ENCODE measurements around the gene RUSF1. TPM values are rescaled to one million over a fixed set of nuclear protein-coding genes. Genes with fewer than 3 reads are reported as not detected.

The RUSF1 gene
- total RNA-seq = 35.5 and 56.0 TPM in 2 replicates

DNA sequence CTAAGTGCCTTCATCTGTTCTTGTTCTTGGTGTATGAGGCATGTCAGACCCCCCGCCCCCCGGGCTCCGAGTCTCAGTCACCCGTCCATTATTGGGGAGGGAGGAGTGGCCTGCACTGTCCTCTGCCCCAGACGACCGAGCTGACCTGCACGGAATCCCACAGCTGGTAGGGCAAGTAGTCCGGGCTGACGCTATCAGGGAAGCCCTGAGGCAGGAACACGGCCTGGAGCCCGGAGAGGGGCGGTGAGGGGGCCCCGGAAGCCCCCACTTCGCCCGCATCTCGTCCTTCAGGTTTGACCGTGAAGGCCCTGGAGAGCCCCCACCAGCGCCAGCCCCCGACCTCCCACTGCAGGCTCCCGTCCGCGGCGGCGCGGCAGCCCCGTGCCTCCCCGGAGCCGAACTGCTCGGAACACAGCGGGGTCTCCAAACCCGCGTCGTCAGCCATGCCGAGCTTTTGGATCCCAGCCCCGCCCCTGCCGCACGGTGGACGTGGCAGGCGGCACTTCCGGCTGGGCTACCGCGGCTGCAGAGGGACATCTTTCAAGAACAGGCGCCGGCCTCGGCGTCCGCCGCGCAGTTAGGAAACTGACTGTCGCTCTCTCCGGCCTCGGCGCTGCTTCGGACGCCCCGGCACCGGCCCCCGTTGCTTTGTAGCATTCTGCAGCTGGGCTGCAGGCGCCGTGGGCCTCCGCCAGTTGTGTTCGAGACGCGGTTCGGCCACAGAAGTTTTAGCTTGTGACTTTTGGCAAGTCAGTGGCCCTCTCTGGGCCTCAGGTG is at the start of gene RUSF1:
Gene RUSF1 (minus strand): TSS at position 463 of the 777 bp plus-strand sequence. CDS start 18 bp downstream, at position 445.

DNA sequence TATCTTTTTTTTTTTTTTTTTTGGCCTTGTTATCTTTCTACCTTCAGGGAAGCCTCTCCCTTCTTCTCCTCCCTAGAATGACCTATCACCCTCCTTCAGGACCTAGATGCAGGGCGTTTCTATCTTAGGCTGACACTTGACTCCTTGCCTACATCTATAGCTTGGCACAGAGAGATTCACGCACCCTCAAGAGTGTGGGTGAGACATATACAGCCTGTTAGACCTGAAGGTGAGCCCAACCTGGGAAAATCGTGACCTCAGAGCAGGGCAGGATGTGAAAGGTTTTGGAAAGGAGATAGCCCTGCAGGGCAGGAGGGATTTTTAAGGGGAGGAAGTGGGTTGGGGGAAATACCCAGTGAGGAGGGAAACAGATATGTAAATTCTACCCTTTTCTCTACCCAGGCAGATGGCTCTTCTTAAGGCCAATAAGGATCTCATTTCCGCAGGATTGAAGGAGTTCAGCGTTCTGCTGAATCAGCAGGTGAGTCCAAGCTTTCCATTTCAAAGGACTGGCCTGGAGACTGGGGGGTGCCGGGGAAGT is 19.6 kb upstream of the RUSF1 start, which contains the start of gene AHSP:
Gene AHSP (plus strand): TSS at position 167 of the 541 bp plus-strand sequence. CDS start 240 bp downstream, at position 407.

GRCh38 chr16:31483081-31483480 is 25.1 kb downstream of the RUSF1 start, which contains the start of gene SLC5A2:
TSS of gene SLC5A2 (plus strand) at chr16:31483123. CDS start at chr16:31483137, 14 bp downstream.

GRCh38 chr16:31471875-31472708 is 36.1 kb downstream of the RUSF1 start, which contains the start of gene TGFB1I1:
TSS of gene TGFB1I1 (plus strand) at chr16:31472152. CDS start at chr16:31472189, 37 bp downstream.

DNA sequence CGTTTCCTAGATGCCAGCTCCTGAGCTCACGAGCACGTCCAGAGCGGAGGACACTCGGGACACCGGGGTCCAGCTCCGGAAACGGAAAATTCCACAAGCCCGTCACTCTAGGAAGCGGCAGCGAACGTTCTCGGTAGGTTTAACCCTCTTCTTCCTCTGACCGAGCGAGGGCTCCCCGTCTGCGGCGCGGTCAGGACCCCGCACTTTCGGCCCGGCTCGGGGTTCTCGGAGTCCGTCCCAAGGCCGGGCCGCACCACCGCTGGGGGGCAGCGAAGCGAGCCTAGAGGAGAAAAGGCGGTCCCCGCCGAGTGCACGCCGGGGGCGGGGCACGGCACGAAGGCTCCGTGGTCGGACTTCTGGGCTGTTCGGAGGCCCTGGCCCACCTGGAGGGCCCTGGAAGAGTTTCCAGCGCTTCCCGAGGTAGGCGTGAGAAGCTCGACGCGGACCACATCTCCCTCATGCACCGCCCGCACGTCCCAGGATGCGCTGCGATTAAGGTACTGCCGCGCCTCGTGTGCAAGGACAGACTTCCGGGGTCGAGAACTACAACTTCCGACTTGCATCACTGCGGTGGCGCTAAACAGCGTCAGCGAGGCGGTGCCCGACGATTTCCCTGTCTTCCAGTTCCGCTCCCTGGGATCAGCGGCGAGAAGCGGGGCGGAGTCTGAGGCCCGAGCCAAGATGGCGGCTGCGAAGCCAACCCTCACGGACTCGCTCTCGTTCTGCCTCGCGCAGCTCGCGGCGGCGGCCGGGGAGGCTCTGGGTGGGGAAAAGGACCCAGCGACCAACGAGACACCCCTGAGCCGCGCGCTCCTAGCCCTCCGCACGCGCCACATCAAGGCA is 49.1 kb downstream of the RUSF1 start, which contains the start of gene ARMC5:
Gene ARMC5 (plus strand): TSS at position 658 of the 843 bp plus-strand sequence. CDS start 24 bp downstream, at position 682.

Other genes starting within 250 kb of the RUSF1 start
- 0.57 TPM in 1 of 2 replicates, not detected in the other for gene ITGAM, start 248.4 kb downstream of the RUSF1 start, total RNA-seq
- under 0.01 TPM in 1 of 2 replicates, not detected in the other for gene ITGAX, start 153.2 kb downstream of the RUSF1 start, total RNA-seq
- gene ITGAD, start 115.1 kb downstream of the RUSF1 start, total RNA-seq = not detected in 2 replicates
- gene COX6A2, start 80.0 kb downstream of the RUSF1 start, total RNA-seq = not detected in 2 replicates
- gene ZNF843, start 65.6 kb downstream of the RUSF1 start, total RNA-seq = under 0.01 and 0.43 TPM in 2 replicates
- gene ARMC5, start 48.9 kb downstream of the RUSF1 start, total RNA-seq = 7.2 and 14.9 TPM in 2 replicates
- gene TGFB1I1, start 36.2 kb downstream of the RUSF1 start, total RNA-seq = 1.7 and 5.2 TPM in 2 replicates
- gene SLC5A2, start 25.3 kb downstream of the RUSF1 start, total RNA-seq = not detected in 2 replicates
- gene AHSP, start 19.5 kb upstream of the RUSF1 start, total RNA-seq = not detected in 2 replicates